HG03469 (cell line): ENCODE measurements around the gene CCSAP.
"Not testable (repeated sequence)": the region's sequence is repeated elsewhere in the genome, so short reads cannot be mapped to it uniquely, and the experiment has no call there.

Experiments used
- ATAC-seq: cut with Tn5 transposase; IDR thresholded peaks from one replicate; pipeline ENCODE4 v1.9.1; 2021; ENCODE audit warnings: mild to moderate bottlenecking, moderate library complexity, moderate number of reproducible peaks; ENCODE audit not compliant: unreplicated experiment

CCSAP gene, protein sequence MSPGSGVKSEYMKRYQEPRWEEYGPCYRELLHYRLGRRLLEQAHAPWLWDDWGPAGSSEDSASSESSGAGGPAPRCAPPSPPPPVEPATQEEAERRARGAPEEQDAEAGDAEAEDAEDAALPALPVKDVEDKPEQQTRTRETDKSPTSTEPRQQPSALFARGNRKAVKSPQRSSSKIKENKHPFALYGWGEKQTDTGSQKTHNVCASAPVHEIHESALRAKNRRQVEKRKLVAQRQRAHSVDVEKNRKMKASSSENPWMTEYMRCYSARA

DNA sequence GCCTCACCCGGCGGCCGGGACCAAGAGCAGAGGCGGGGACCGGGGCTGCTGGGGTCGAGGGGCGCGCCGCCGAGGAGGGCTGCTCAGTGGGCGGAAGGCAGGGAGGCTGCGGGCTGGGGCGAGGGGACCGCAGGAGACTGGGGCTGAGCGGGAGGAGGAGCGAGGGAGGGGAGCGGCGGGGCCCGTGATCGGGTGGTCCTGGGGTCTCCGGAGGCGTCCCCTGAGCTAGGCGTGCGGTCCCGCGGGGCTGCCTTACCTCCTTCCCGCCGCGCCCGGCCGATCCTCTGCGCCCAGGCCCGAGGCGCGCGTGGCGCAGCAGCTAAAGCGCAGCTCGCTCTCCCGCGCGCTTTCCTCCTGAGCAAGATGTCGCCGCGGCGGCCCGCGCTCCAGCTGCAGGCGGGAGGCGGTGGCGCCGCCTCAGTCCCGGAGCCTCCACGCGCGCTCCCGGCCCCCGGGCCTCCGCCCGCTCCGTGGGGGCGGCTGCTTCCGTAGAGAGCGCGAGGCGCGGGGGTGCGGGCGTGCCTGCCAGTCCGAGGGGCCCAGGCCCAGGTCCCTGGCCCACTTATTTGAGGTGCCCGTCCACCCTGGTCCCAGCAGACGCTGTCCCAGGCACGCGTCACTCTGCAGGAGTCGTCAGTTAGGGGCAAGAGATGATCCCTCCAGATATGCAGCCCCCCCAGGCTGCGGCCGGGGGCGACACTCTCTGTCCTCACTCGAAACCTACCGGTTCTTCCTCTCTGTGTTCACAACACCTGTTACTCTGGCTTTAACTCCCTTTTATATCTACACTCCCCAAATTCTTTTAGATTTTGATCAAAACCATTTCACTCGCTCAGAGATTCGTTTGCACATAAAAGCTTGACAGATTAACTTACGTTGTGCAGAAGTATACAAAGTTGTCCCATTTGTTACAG lies at the start of gene CCSAP:
TSS of gene CCSAP (minus strand) at position 392 of the 914 bp plus-strand sequence. CDS start 582 bp downstream, outside the sequence.
- ATAC-seq: peak; percentile 21

DNA sequence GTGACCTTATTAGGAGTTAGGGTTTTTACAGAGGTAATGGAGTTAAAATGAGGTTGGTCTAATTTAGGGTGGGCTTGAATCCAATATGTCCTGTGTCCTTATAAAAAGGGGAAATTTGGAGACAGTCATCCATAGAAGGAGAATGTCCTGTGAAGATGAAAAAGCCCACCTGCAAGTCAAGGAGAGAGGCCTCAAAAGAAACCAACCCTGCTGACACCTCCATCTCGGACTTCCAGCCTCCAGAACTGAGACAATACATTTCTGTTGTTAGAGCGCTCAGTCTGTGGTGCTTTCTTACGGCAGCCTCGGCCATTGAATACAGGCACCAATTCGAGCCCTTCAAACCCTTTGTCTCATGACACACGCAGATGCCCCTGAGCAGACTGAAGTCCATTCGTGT lies 47.3 kb upstream of the CCSAP start:
- ATAC-seq: no peak

DNA sequence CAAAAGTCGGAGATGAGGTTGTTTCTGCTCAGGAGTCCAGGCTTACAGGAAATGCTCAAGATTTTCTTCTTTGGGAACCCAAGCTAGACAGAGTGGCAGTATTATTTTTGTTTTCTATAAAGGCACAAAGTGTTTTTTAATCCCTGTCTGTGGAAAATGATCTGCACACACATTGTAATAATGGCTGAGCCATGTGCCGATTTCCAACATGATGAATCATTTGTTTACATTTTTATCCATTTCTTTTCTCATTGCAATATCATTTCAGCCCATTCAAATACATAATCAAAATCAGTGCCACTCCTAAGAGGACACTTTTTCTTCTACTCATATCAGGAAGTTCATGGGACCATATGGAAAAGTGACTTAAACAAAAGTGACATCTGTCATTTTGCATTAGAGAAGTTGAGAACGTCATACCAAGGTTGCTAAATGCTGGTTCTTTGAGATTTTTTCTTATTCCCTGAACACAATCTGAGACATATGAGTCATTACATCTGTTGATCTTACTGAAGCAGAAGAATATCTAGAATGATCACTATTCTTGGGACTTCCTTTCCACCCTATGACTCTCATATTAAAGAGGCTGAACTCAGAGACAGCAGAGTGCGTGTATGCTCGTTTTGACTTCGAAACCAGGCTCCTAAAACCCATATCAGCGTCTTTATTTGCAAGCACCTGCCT lies 46.2 kb upstream of the CCSAP start:
- ATAC-seq: no peak

DNA sequence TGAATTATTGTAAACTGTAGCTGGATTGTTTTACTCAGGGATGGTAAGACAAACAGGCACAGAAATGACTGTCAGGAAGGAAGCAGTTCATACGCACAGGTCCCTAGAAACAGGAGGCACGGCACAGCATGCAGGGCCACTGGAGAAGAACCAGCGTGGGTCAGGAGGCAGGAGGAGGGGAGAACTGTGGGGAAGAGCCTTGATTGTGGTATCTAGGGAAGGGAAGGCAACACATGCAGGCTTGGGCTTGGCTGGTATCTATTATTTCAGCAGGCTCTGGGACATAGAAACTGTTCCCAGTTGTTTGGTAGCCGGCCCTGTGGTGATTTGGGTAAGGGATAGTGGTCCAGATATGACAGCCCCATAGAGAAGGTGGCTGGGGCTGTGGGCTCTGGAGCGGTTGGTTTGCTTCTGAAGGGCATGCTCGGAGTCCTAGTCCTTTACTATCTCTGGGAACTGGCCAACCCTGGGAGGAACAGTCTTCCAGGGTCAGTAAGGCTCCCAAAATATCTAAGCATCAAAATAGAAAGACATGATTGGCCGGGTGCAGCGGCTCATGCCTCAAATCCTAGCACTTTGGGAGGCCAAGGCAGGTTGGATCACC lies 43.1 kb upstream of the CCSAP start:
- no peak for ATAC-seq

DNA sequence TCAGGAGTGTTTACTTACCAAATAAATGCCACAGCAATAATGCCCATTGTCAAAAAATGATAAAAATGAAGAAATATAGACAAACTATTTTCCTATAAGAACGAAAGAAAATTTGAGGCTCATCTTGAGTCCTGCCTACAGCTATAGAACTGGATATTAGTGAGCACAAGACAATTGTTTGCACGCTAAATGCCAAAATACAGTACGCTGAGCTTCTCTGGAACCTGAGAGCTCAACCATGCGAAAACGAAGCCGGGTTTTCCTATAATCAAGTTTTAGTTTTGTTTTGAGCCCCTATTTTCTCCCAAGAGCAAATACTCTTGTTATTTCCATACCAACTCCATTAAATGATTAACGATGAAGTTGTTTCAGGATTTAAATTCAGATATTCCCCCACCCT lies 42.0 kb upstream of the CCSAP start:
- ATAC-seq: no peak

DNA sequence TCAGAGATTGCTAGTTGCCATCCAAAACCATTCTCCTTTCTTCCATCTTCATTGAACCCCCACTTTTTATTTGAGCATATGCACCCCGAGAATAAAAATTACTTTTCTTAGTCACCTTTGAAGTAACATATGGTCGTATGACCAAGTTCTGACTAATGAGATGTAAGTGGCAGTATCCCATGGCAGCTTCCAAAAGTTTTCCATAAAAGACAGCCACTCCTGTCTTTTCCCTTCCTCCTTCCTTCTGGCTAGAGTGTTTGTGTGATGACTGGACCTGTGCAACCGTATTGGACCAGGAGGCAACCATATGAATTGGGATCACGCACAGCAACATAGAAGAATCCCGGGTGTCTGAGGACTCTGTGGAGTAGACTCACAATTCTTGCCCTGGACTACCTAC lies 41.1 kb upstream of the CCSAP start:
- ATAC-seq: no peak

DNA sequence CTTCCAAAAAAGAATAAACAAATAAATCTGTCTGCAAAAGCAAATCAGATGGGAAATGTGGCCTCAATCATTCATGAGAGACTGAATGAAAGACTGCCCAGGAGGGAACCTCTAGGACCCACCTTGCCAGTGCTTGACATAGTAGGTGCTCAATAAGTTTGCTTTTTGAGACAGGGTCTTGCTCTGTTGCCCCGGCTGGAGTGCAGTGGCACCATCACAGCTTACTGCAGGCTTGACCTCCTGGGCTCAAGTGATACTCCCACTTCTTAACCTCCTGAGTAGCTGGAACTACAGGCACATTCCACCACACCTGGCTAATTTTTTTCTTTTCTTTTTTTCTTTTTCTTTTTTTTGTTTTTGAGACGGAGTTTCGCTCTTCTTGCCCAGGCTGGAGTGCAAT lies 40.3 kb upstream of the CCSAP start:
- no peak for ATAC-seq

DNA sequence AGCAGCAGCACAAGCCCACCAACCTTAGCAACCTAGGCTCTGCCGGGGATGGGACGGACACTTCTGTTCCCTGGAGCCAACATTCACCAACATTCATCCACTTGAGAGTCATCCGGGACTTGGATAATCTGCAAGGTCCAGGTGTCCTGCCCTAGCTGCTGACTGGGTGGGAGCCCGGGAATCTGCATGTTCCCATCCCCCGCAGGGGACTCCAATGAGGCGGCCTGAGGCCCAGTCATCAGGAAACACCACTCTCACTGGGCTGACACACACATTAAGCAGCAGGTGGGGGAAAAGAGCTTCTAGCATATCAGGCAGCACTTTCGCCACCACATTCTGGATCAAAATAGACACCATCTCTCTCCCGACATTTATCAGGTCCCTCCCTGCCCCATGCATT lies 38.4 kb upstream of the CCSAP start:
- no peak for ATAC-seq

DNA sequence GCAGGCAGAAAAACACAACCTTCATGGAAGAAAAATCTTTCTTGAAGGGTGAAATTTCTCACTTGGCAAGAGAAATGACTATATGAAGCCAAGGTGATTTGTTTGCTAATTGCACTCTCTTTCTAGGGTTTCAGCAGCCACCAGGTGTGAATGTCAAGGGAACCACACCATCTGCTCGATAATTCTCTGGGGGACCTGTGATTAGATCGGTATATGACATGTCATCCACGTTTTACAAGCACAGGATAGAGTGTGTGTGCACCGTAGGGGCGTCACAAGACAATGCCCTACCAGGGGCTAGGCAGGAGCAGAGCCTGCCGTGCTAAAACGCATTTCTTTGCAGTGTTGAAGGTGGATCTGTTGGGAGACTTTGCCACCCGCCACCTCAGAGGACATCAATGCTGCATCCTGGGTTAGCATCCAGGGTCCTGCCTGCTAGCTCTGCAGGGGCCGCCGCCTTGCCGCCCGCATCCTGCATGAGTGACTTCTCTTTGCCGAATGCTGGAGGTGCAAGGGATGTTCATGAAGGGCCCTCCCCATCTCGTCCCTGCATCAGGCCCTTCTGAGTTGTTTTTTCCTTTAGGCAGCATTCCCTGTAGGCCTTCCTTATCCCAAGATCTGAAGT lies 37.8 kb upstream of the CCSAP start:
- no peak for ATAC-seq

DNA sequence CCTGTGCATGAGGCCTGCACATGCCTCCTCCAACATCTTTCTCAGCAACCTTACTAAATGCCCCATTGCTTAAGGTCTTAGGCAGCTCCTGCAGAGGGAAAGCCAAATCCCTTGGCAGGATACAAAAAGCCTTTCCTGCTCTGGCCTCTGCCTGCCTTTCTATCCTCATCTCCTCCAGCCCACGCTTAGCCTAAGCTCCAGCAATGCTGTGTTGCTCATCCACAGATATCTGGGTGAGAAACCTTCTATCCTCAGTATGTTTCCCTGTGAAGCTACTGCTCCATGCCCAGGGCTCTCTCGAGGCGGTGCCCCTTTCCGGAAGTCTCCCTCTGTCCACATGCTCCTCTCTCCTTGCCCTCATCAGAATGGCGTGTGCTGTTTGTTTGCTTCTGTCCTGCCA lies 37.0 kb upstream of the CCSAP start:
- ATAC-seq: no peak

DNA sequence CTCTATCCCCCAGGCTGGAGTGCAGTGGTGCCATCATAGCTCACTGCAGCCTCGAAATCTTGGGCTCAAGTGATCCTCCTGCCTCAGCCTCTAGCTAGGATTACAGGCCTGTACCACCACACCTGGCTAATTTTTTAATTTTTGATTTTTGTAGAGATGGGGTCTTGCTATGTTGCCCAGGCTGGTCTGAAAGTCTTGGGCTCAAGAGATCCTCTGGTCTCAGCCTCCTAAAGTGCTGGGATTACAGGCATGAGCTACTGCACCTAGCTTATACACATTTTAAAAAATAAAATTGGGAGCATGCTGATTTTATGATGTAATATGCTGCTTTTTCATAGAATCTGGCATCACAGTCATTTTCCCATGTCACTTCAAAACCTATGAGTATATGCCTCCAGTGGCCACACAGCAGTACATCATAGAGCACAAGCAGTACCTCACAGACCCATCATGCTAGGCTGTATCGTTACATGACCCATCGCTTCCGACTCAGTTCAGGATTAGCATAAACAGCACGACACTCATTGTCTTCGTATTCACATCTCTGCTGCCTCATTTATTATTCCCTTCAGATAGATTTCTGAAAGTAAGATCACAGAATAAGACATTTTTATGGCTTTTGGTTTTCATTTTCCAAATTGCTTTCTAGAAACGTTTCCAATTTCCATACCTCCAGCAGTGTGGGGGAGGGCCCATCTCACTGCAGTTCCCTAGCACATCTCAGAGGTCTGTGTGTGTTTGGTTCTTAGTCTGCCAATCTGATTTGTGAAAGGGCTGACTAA lies 35.9 kb upstream of the CCSAP start:
- no peak for ATAC-seq

DNA sequence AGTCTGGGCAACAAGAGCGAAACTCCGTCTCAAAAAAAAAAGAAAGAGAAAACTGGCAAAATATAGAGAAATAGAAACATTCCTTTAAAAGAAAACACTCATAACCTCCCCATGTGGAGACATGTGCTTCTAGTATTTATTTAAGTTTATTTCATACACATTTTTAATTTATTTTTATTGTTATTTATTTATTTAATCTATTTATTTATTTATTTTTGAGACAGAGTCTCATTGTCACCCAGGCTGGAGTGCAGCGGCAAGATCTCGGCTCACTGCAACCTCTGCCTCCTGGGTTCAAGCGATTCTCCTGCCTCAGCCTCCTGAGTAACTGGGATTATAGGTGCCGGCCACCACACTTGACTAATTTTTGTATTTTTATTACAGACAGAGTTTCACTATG lies 35.2 kb upstream of the CCSAP start:
- ATAC-seq: not testable (repeated sequence)

DNA sequence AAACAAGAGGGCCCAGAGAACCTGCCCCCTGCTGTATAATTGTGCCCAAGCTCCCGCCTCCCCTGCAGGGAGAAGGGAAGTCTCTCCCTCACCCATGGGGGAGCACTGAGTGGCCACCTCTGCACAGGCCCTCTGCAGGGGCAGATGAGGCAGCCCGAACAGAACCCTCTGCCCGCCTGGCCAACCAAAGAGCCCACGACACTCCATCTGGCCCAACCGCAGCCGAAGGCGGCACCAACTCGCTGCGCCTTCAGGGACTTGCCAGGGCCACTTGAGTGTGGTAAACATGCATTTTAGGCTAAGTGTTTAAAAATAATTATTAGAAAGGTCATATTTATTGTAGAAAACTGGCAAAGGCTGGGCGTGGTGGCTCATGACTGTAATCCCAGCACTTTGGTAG lies 34.6 kb upstream of the CCSAP start:
- ATAC-seq: no peak

DNA sequence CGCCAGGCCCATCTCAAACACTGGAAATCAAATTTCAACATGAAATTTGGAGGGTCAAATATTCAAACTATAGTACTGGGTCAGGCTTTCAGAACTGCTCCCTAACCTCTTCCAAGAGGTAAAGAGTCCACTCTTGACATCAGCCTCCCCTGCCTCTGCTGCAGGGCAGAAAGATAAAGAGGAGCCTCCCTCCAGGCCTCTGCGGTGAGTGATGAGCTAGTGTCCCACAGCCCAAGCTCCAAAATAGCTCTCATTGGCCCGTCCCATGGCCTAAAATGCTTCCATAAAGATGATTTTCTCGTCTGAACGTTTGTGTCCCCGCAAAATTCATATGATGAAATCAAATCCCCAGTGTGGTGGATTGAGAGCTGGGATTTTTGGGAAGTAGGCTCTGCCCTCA lies 33.7 kb upstream of the CCSAP start:
- ATAC-seq: no peak

DNA sequence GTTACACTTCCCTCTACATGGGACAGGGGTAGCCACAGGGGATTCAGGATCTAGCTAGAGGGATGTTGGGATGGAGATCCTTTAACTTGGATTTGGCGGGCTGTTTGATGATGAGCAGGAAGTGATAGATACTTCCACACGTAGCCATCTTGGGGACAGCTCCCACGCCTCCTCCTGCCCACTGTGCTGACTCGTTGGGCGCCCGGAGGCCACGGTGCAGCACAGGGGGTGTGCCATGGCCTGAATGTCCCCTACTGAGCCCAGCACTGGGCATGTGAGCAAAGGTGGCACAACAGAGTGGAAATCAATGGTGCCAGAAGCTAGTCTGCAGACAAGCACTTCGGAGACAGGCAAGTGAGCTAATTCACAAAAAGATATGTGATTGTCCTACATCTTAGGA lies 31.6 kb upstream of the CCSAP start:
- no peak for ATAC-seq

DNA sequence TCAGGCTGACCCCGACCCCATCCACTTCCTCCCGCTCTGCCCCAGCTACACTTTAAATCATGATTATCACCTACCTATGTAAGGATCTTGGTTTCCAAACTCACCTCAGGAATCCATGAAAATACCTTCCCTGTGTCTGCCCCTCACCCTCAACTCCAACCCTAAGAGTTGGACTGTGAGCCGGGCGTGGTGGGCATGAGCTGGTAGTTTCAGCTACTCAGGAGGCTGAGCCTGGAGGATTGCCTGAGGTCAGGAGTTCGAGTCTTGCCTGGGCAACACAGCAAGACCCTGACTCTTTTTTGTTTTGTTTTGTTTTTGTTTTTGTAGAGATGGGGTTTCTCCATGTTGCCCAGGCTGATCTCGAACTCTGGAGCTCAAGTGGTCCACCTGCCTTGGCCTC lies 30.5 kb upstream of the CCSAP start:
- ATAC-seq: no peak

DNA sequence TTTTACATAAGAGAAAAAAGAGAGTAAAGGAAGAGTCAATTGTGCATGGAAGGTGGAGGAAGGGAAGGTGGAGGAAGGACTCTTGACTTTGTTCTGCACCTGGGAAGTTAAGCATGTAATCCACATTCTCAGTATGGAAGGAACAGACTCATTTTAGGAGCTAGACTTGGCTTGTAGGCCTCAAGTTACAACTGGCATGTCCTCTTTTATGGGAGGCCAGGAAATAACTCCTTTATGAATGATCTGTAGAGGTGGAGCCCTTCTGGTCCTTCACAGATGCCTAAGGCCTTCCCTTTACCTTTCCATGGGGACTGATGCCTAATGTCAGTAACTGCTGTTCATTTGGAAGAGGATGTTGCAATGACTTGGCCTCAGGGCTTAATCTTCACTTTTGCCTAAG lies 29.4 kb upstream of the CCSAP start:
- ATAC-seq: no peak

DNA sequence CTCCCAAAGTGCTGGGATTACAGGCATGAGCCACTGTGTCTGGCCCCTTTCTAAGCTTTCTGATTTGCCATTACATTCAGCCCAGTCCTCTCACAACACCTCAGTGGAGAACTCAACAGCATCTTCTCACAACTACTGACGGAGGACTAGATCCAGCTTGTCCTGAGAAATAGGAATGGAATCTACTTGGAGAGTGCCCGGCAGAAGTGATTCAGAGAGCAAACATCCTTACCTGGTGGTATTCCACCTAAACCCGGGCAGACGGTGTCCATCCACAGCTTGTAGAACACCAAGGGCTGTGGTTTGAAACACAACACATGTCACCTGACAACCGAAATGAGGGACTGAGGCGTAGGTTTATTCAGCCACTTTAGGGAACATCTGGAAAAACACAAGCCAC lies 28.8 kb upstream of the CCSAP start:
- ATAC-seq: no peak

DNA sequence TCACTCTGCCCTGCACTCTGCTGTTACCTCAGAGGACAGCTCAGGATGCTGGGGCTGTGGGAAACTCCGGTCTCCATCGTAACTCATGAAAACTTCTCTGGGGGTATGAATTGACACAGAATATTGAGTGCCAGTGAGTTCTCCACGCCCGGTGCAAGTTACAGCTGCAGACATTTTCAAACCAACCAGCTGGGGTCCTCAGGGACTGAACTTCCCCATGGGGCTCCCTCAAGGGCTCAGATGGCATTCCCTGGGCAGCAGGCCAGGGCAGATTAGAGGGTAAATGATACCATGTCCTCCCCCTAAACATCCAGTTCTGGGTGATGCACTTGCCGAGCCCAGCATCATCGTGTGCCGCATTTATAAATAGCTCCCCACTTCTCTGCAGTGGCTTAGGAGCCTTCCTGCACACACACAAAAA lies 27.8 kb upstream of the CCSAP start:
- ATAC-seq: no peak

DNA sequence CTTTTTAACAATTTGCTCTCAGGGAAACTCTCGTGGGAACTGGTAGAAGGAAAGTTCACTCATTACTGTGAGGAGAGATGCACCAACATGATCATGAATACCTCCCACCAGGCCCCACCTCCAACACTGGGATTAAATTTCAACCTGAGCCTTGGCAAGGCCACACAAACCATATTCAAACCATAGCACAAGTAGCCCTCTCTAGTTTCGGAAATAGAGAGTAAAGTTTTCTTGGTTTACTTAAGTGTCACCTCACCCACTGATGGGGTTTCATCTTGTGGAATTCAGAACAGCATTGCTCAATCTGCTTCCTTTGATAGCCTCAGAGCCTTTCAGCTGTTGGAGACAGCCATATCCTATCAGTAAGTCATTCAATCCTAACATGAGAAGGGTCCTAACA lies 25.5 kb upstream of the CCSAP start:
- ATAC-seq: peak; percentile 48
